HCT116 (cell line): ENCODE results near the gene IL17REL.

Source experiments
- CEBPB ChIP-seq: IDR thresholded peaks from 2 replicates; pipeline ENCODE4 v1.6.1; 2012; ENCODE audit warnings: low read depth
- EZH2 ChIP-seq: fragments of 200-600 bp; sonication (generic); IDR thresholded peaks from 2 replicates; pipeline ENCODE4 v1.6.1; 2017; ENCODE audit warnings: antibody characterized with exemption, mixed run types
- EZH2phosphoT487 ChIP-seq: fragments of 200-600 bp; IDR thresholded peaks from 2 replicates; pipeline ENCODE4 v1.6.1; 2018; ENCODE audit warnings: antibody characterized with exemption, borderline replicate concordance
- JUND ChIP-seq: IDR thresholded peaks from 2 replicates; pipeline ENCODE4 v1.6.1; 2012
- MAX ChIP-seq: IDR thresholded peaks from 2 replicates; pipeline ENCODE4 v1.6.1; 2012
- POLR2A ChIP-seq: IDR thresholded peaks from 2 replicates; pipeline ENCODE4 v1.7.0; 2011; ENCODE audit warnings: borderline replicate concordance; ENCODE audit not compliant: insufficient read depth, insufficient read length; ENCODE audit errors: extremely low read depth
- POLR2AphosphoS5 ChIP-seq: IDR thresholded peaks from 2 replicates; pipeline ENCODE4 v1.6.1; 2011; ENCODE audit warnings: mild to moderate bottlenecking, low read depth, low read length, moderate library complexity
- REST ChIP-seq: IDR thresholded peaks from 2 replicates; pipeline ENCODE4 v1.6.1; 2012; ENCODE audit warnings: low read depth
- SP1 ChIP-seq: IDR thresholded peaks from 2 replicates; pipeline ENCODE4 v1.6.1; 2012; ENCODE audit warnings: low read depth
- SRF ChIP-seq: IDR thresholded peaks from 2 replicates; pipeline ENCODE4 v1.6.1; 2012; ENCODE audit warnings: low read depth
- TCF7L2 ChIP-seq: IDR thresholded peaks from 2 replicates; pipeline ENCODE4 v1.7.0; 2011; ENCODE audit warnings: borderline replicate concordance, inconsistent platforms; ENCODE audit not compliant: insufficient read depth, insufficient read length; ENCODE audit errors: extremely low read depth
- YY1 ChIP-seq: IDR thresholded peaks from 2 replicates; pipeline ENCODE4 v1.6.1; 2011; ENCODE audit warnings: low read length, low read depth, moderate library complexity, mild to moderate bottlenecking; ENCODE audit not compliant: insufficient replicate concordance; ENCODE audit errors: extremely low read depth
- ZNF274 ChIP-seq: fragments of 200-500 bp; sonication (Bioruptor generic); IDR thresholded peaks from 2 replicates; pipeline ENCODE4 v1.6.1; 2014; ENCODE audit warnings: mild to moderate bottlenecking, low read depth, low read length, inconsistent platforms
- TF ChIP-seq, protein P1 (sequence below), 3 experiments: fragments of 200-600 bp in 1 of 3; sonication (generic) in 1 of 3; IDR thresholded peaks in 2 of 3; conservative IDR thresholded peaks in 1 of 3; 2 replicates each; pipeline ENCODE4 v1.5.1; 2012 to 2017; ENCODE audit warnings: low read depth in 2 of 3, low read length in 2 of 3, antibody characterized with exemption in 1 of 3, borderline replicate concordance in 1 of 3, control low read depth in 1 of 3, mild to moderate bottlenecking in 1 of 3, mixed read lengths in 1 of 3, mixed run types in 1 of 3, moderate library complexity in 1 of 3; ENCODE audit not compliant: insufficient read depth in 1 of 3

- TF ChIP-seq EZH2phosphoT487 = no peak
- TF ChIP-seq, protein P1, sequence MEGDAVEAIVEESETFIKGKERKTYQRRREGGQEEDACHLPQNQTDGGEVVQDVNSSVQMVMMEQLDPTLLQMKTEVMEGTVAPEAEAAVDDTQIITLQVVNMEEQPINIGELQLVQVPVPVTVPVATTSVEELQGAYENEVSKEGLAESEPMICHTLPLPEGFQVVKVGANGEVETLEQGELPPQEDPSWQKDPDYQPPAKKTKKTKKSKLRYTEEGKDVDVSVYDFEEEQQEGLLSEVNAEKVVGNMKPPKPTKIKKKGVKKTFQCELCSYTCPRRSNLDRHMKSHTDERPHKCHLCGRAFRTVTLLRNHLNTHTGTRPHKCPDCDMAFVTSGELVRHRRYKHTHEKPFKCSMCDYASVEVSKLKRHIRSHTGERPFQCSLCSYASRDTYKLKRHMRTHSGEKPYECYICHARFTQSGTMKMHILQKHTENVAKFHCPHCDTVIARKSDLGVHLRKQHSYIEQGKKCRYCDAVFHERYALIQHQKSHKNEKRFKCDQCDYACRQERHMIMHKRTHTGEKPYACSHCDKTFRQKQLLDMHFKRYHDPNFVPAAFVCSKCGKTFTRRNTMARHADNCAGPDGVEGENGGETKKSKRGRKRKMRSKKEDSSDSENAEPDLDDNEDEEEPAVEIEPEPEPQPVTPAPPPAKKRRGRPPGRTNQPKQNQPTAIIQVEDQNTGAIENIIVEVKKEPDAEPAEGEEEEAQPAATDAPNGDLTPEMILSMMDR (IDR thresholded peaks at IDR 0.05 in 2 of 3, conservative IDR thresholded peaks at IDR 0.05 in 1 of 3; ENCODE audit: borderline replicate concordance in 1 of 3, insufficient read depth in 1 of 3, low read depth in 2 of 3, low read length in 2 of 3) = no peak
- no peak for TF ChIP-seq POLR2AphosphoS5
- no peak for TF ChIP-seq REST
- no peak for TF ChIP-seq POLR2A
- no peak for TF ChIP-seq JUND
- no peak for TF ChIP-seq TCF7L2
- no peak for TF ChIP-seq MAX
- no peak for TF ChIP-seq EZH2
- no peak for TF ChIP-seq SP1
- no peak for TF ChIP-seq ZNF274
- no peak for TF ChIP-seq CEBPB
- TF ChIP-seq SRF = no peak
- no peak for TF ChIP-seq YY1
Observed at GRCh38 chr22:50049299-50050195, 37.0 kb upstream of the IL17REL start.
